IPS-15b (cell line): ENCODE measurements around the gene CPM.

ENCODE experiments used
- H3K27me3 ChIP-seq: one replicate; pipeline ENCODE4 v1.6.1; 2013; ENCODE audit warnings: low read length; ENCODE audit not compliant: control insufficient read depth, insufficient read depth
- H3K36me3 ChIP-seq: one replicate; pipeline ENCODE4 v1.6.1; 2013; ENCODE audit warnings: low read length; ENCODE audit not compliant: control insufficient read depth, insufficient read depth
- H3K4me1 ChIP-seq: one replicate; pipeline ENCODE4 v1.6.1; 2013; ENCODE audit warnings: mild to moderate bottlenecking, low read length; ENCODE audit not compliant: control insufficient read depth, insufficient read depth
- H3K4me3 ChIP-seq: one replicate; pipeline ENCODE4 v1.5.1; 2013; ENCODE audit warnings: low read depth, low read length
- H3K9ac ChIP-seq: one replicate; pipeline ENCODE4 v1.6.1; 2013; ENCODE audit warnings: low read depth, mild to moderate bottlenecking, low read length
- H3K9me3 ChIP-seq: one replicate; pipeline ENCODE4 v1.6.1; 2013; ENCODE audit warnings: mild to moderate bottlenecking, low read length; ENCODE audit not compliant: control insufficient read depth, insufficient read depth

CPM gene

DNA sequence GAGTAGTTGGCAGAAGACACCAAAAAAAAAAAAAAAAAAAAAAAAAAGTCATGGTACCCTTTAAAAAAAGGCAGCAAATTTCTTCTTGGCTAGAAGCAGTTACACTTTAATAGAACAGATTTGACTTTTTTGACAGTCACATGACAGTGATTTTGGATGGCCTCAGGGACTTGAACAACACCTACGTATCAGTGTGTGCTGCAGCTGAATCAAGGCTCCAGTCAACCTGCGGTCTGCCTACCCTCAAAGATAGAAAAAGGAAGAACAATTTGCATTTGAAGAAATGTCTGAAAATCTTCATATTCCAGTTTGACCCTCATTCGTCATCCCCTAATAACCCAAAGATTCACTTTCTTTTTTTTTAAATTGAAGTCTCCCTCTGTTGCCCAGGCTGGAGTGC, 71.1 kb downstream of the CPM start:
- Histone ChIP-seq H3K9me3 (no peaks in the 10 kb centered on the region), H3K4me1 (no peaks in the 10 kb centered on the region), H3K27me3 (no peaks in the 10 kb centered on the region), H3K4me3 (no peak overlapping the region), H3K36me3 (no peaks in the 10 kb centered on the region), H3K9ac (no peak overlapping the region)

DNA sequence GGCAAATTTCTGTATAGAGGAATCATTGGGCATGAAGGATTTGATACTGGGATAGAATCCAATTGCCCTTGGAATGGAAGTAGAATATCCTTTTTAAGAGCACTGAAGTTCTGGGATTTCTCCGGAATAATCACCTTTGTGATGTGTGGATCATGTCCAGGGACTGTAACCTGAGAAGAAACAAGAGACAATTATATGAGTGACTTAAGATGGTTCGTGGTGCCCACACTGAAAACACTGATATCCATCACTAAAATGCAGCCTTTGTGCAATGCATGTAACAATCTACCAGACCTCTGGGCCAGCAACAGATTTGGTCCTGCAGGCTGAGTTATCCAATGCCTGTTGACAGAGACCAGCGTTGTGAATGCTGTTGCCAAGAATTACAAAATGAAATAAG, 76.5 kb downstream of the CPM start:
- H3K9me3 ChIP-seq: no peaks in the 10 kb centered on the region

DNA sequence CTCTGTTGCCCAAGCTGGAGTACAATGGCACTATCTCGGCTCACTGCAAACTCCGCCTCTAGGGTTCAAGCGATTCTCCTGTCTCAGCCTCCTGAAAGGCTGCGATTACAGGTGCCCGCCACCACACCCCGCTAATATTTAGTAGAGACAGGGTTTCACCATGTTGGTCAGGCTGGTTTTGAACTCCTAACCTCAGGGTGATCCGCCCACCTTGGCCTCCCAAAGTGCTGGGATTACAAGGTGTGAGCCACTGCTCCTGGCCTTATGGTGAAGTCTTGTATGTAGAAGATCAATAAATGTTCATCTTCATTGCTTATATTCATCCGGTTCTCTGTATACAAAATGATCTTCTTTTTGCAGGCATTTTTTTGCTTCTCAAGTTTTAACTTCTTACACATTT, 77.2 kb downstream of the CPM start:
- H3K4me3 ChIP-seq: no peak overlapping the region
- H3K4me1 ChIP-seq: no peaks in the 10 kb centered on the region
- H3K27me3 ChIP-seq: no peaks in the 10 kb centered on the region
- no peaks in the 10 kb centered on the region for H3K9me3 ChIP-seq
- no peak overlapping the region for H3K9ac ChIP-seq
- no peaks in the 10 kb centered on the region for H3K36me3 ChIP-seq

More for the DNA sequence above, 76.5 kb downstream of the CPM start:
- H3K4me3 ChIP-seq: no peak overlapping the region
- H3K36me3 ChIP-seq: no peaks in the 10 kb centered on the region
- H3K9ac ChIP-seq: no peak overlapping the region
- no peaks in the 10 kb centered on the region for H3K4me1 ChIP-seq
- H3K27me3 ChIP-seq: no peaks in the 10 kb centered on the region

- H3K4me3 ChIP-seq: no peak overlapping the region
- H3K9me3 ChIP-seq: no peaks in the 10 kb centered on the region
- H3K9ac ChIP-seq: no peak overlapping the region
- no peaks in the 10 kb centered on the region for H3K4me1 ChIP-seq
- H3K36me3 ChIP-seq: no peaks in the 10 kb centered on the region
- no peaks in the 10 kb centered on the region for H3K27me3 ChIP-seq
Measured at GRCh38 chr12:68855111-68855510, 77.9 kb downstream of the CPM start.

- Histone ChIP-seq H3K4me3 (no peak overlapping the region), H3K27me3 (no peaks in the 10 kb centered on the region), H3K36me3 (no peaks in the 10 kb centered on the region), H3K4me1 (no peaks in the 10 kb centered on the region), H3K9ac (no peak overlapping the region), H3K9me3 (no peaks in the 10 kb centered on the region)
Measured at GRCh38 chr12:68854554-68854953, 78.4 kb downstream of the CPM start.

GRCh38 chr12:68854078-68854468, 78.9 kb downstream of the CPM start:
- Histone ChIP-seq H3K9me3 (no peaks in the 10 kb centered on the region), H3K4me3 (no peak overlapping the region), H3K36me3 (no peaks in the 10 kb centered on the region), H3K27me3 (no peaks in the 10 kb centered on the region), H3K9ac (no peak overlapping the region), H3K4me1 (no peaks in the 10 kb centered on the region)

DNA sequence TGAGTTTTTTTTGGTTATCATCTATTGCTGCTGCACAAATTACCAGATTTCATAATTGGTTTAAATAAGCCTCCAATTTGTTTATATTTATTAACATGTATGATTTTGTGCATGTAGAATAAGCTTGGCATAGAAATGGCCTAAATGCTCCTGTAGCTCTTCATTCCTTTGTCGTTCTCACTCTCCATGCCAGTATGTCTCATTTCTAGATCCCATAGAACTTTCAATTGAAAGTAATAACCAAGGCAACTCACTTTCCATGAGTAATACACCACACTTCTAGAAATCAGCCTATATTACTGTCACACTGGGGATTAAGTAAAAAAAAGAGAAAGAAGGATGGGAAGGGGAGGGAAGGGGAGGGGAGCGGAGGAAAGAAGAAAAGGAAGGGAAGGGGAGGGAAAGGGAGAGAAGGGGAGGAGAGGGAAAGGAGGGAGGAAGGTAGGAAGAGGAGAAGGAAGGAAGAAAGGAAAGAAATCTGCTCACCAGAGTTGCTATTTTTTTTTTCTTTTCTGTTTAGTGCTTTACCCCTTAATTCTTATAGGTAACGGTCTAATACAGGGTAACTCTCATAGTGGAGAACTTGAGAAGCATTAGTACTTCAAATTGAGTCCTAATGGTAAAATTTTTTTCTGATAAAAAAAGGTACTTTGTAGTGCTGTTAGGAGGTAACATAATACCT, 79.4 kb downstream of the CPM start:
- no peaks in the 10 kb centered on the region for H3K9me3 ChIP-seq
- no peaks in the 10 kb centered on the region for H3K36me3 ChIP-seq
- H3K4me1 ChIP-seq: no peaks in the 10 kb centered on the region
- H3K27me3 ChIP-seq: no peaks in the 10 kb centered on the region
- no peak overlapping the region for H3K4me3 ChIP-seq
- no peak overlapping the region for H3K9ac ChIP-seq

GRCh38 chr12:68851592-68852306, 81.2 kb downstream of the CPM start:
- Histone ChIP-seq H3K4me1 (no peaks in the 10 kb centered on the region), H3K27me3 (no peaks in the 10 kb centered on the region), H3K36me3 (no peaks in the 10 kb centered on the region), H3K4me3 (no peak overlapping the region), H3K9ac (no peak overlapping the region), H3K9me3 (no peaks in the 10 kb centered on the region)

DNA sequence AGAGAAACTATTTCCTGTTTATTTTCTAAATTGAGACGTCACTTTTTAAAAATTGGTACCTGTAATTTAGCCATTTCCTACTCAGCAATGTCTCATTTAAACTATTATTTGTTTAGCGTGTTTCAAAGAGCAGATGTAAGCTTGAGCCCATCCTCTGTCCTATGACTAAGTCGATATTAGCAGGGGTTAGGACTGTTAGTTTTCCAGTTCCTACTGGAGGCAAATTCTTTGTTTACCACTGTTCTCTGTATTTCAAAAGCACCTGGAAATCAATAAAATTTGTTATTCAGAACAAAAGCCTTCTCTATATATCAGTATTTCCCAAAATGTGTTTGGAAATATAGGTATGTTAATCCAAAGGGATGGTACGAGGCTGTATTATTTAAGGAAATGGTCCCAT, 82.6 kb downstream of the CPM start:
- Histone ChIP-seq H3K36me3 (no peaks in the 10 kb centered on the region), H3K4me3 (no peak overlapping the region), H3K27me3 (no peaks in the 10 kb centered on the region), H3K9me3 (no peaks in the 10 kb centered on the region), H3K9ac (no peak overlapping the region), H3K4me1 (no peaks in the 10 kb centered on the region)

DNA sequence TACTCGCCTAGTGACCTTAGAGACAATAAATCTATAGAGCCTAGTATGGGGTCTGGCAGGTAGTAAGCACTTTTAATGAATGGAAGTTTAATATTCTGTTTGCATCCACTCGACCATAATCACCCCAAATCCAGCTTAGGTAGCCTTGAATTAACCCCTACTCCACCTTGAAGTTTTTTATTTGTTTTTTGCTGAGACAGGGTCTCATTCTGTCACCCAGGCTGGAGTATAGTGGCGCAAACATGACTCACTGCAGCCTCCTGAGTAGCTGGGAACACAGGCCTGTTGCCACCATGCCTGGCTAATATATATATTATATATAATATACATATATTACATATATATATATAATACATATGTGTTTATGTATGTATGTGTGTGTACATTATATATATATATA, 86.2 kb downstream of the CPM start:
- H3K4me3 ChIP-seq: no peak overlapping the region
- H3K9me3 ChIP-seq: no peaks in the 10 kb centered on the region
- peaks cover 2% of the 10 kb centered on the region for H3K36me3 ChIP-seq
- no peak overlapping the region for H3K9ac ChIP-seq
- H3K27me3 ChIP-seq: no peaks in the 10 kb centered on the region
- no peaks in the 10 kb centered on the region for H3K4me1 ChIP-seq

- Histone ChIP-seq H3K9ac (no peak overlapping the region), H3K9me3 (no peaks in the 10 kb centered on the region), H3K27me3 (no peaks in the 10 kb centered on the region), H3K4me3 (no peak overlapping the region), H3K4me1 (no peaks in the 10 kb centered on the region), H3K36me3 (peaks cover 5% of the 10 kb centered on the region)
Measured at GRCh38 chr12:68844788-68845695, 87.9 kb downstream of the CPM start.
